Measurements from ENCODE around the gene ZFTA.

DNA sequence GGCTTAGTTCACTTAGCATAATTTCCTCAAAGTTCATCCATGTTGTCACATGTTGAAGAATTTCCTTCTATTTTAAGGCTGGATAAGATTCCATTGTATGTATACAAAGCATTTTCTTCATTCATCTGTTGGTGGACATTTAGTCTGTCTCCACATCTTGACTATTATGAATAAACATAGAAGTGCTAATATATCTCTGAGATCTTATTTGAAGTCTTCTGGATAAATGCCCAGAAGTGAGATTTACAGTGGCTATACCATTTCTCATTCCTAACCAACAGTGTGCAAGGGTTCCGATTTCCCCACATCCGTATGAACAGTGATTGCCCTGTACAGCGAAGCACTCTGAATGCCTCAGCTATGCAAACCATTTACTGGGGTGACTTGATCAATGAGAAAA, 6.6 kb upstream of the ZFTA start:
- TF ChIP-seq TCF12 (IDR thresholded peaks at IDR 0.05; ENCODE audit: low read depth) (no peak), NFIC (IDR thresholded peaks at IDR 0.05) (no peak), YY1 (IDR thresholded peaks at IDR 0.05; ENCODE audit: low read depth) (no peak), EP300 (IDR thresholded peaks at IDR 0.05; ENCODE audit: borderline replicate concordance) (no peak), FOXM1 (IDR thresholded peaks at IDR 0.05; ENCODE audit: borderline replicate concordance, low read depth) (no peak), RAD21 (IDR thresholded peaks at IDR 0.05; ENCODE audit: low read depth) (no peak), CREB1 (IDR thresholded peaks at IDR 0.05; ENCODE audit: low read depth) (no peak), ZBTB7A (IDR thresholded peaks at IDR 0.05; ENCODE audit: low read depth) (no peak), TAF1 (IDR thresholded peaks at IDR 0.05; ENCODE audit: low read depth) (no peak), TEAD4 (IDR thresholded peaks at IDR 0.05) (no peak), CEBPB (IDR thresholded peaks at IDR 0.05) (no peak)
- TF ChIP-seq, protein P1, sequence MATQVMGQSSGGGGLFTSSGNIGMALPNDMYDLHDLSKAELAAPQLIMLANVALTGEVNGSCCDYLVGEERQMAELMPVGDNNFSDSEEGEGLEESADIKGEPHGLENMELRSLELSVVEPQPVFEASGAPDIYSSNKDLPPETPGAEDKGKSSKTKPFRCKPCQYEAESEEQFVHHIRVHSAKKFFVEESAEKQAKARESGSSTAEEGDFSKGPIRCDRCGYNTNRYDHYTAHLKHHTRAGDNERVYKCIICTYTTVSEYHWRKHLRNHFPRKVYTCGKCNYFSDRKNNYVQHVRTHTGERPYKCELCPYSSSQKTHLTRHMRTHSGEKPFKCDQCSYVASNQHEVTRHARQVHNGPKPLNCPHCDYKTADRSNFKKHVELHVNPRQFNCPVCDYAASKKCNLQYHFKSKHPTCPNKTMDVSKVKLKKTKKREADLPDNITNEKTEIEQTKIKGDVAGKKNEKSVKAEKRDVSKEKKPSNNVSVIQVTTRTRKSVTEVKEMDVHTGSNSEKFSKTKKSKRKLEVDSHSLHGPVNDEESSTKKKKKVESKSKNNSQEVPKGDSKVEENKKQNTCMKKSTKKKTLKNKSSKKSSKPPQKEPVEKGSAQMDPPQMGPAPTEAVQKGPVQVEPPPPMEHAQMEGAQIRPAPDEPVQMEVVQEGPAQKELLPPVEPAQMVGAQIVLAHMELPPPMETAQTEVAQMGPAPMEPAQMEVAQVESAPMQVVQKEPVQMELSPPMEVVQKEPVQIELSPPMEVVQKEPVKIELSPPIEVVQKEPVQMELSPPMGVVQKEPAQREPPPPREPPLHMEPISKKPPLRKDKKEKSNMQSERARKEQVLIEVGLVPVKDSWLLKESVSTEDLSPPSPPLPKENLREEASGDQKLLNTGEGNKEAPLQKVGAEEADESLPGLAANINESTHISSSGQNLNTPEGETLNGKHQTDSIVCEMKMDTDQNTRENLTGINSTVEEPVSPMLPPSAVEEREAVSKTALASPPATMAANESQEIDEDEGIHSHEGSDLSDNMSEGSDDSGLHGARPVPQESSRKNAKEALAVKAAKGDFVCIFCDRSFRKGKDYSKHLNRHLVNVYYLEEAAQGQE (IDR thresholded peaks at IDR 0.05; ENCODE audit: low read depth): no peak
- TF ChIP-seq, protein P2, sequence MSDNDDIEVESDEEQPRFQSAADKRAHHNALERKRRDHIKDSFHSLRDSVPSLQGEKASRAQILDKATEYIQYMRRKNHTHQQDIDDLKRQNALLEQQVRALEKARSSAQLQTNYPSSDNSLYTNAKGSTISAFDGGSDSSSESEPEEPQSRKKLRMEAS (IDR thresholded peaks at IDR 0.05): no peak

All from Ishikawa (cell line).